Measurements from ENCODE around the gene HLA-G. TPM values are rescaled to one million over a fixed set of nuclear protein-coding genes. Genes with fewer than 3 reads are reported as not detected.
"Not testable (repeated sequence)": the region's sequence is repeated elsewhere in the genome, so short reads cannot be mapped to it uniquely, and the experiment has no call there.

Gene HLA-G
- polyA plus RNA-seq (2011; rRNA removed) (not detected in 2 replicates), polyA minus RNA-seq (2011; rRNA and poly(A)+ RNA removed) (not detected in 2 replicates)

DNA sequence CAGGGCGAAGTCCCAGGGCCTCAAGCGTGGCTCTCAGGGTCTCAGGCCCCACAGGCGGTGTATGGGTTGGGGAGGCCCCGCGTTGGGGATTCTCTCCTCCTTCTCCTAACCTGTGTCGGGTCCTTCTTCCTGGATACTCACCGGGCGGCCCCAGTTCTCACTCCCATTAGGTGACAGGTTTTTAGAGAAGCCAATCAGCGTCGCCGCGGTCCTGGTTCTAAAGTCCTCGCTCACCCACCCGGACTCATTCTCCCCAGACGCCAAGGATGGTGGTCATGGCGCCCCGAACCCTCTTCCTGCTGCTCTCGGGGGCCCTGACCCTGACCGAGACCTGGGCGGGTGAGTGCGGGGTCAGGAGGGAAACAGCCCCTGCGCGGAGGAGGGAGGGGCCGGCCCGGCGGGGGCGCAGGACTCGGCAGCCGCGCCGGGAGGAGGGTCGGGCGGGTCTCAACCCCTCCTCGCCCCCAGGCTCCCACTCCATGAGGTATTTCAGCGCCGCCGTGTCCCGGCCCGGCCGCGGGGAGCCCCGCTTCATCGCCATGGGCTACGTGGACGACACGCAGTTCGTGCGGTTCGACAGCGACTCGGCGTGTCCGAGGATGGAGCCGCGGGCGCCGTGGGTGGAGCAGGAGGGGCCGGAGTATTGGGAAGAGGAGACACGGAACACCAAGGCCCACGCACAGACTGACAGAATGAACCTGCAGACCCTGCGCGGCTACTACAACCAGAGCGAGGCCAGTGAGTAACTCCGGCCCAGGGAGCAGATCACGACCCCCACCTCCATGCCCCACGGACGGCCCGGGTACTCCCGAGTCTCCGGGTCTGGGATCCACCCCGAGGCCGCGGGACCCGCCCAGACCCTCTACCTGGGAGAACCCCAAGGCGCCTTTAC lies at the start of gene HLA-G:
HLA-G (plus strand) TSS at position 247 of the 892 bp plus-strand sequence; CDS start at position 267, 20 bp downstream.
- Histone ChIP-seq H3K27me3 (ENCODE audit: control insufficient read depth, insufficient read depth, low read length) (peaks cover 25% of the 10 kb centered on the region), H3K27ac (ENCODE audit: low read depth, low read length) (no peak within 1 kb of the TSS), H3K9me3 (ENCODE audit: control insufficient read depth, insufficient read depth, low read length) (peaks cover 6% of the 10 kb centered on the region; the same call in 1 of the 2 replicates), H3K4me3 (ENCODE audit: low read depth, low read length) (no peak within 1 kb of the TSS)
- ChIA-PET CTCF (no interaction called here), POLR2A (no interaction called here)
- DNase-seq (ENCODE audit: low read depth, low spot score) = no peak
- TF ChIP-seq CTCF (IDR thresholded peaks at IDR 0.05; ENCODE audit: low read depth, low read length) = no peak

DNA sequence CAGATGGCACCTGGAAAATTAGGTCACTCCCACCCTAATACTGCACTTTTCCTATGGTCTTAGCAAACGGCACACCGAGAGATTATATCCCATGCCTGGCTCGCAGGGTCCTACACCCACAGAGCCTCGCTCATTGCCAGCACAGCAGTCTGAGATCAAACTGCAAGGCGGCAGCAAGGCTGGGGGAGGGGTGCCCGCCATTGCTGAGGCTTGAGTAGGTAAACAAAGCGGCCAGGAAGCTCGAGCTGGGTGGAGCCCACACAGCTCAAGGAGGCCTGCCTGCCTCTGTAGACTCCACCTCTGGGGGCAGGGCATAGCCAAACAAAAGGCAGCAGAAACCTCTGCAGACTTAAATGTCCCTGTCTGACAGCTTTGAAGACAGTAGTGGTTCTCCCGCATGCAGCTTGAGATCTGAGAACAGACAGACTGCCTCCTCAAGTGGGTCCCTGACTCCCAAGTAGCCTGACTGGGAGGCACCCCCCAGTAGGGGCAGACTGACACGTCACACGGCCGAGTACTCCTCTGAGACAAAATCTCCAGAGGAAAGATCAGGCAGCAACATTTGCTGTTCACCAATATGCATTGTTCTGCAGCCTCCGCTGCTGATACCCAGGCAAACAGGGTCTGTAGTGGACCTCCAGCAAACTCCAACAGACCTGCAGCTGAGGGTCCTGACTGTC lies 47.5 kb upstream of the HLA-G start:
- H3K4me3 ChIP-seq (ENCODE audit: low read depth, low read length); DNase-seq (ENCODE audit: low read depth, low spot score); H3K9me3 ChIP-seq (ENCODE audit: control insufficient read depth, insufficient read depth, low read length); POLR2A ChIA-PET; H3K27ac ChIP-seq (ENCODE audit: low read depth, low read length); CTCF ChIA-PET; H3K27me3 ChIP-seq (ENCODE audit: control insufficient read depth, insufficient read depth, low read length): not testable (repeated sequence)

DNA sequence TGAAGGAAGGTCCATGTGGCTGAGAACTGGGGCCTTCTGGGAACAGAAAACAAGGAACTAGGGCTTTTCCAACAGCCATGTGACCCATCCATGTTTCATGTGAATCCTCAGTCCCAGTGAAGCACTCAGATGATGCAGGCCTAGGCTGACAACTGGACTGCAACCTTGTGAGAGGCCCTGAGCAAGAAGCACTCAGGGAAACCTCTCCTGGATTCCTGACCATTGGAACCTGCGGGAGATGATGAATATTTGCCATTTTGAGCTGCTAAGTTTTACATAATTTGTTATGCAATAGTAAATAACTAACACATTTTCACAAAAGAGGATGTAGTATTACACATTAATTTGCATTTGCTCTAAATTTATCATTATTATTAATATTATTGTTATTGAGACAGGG lies 38.4 kb upstream of the HLA-G start:
- no peak for TF ChIP-seq CTCF (IDR thresholded peaks at IDR 0.05; ENCODE audit: low read depth, low read length)
- ChIA-PET POLR2A (no interaction called here), CTCF (no interaction called here)
- DNase-seq (ENCODE audit: low read depth, low spot score) = no peak
- H3K27me3 ChIP-seq (ENCODE audit: control insufficient read depth, insufficient read depth, low read length) = peaks cover 16% of the 10 kb centered on the region
- no peaks in the 10 kb centered on the region; the same call in 1 of the 2 replicates for H3K9me3 ChIP-seq (ENCODE audit: control insufficient read depth, insufficient read depth, low read length)
- H3K4me3 ChIP-seq (ENCODE audit: low read depth, low read length) = no peak overlapping the region
- no peak overlapping the region for H3K27ac ChIP-seq (ENCODE audit: low read depth, low read length)

- Histone ChIP-seq H3K27ac (ENCODE audit: low read depth, low read length) (no peak overlapping the region), H3K4me3 (ENCODE audit: low read depth, low read length) (no peak overlapping the region), H3K9me3 (ENCODE audit: control insufficient read depth, insufficient read depth, low read length) (no peaks in the 10 kb centered on the region; the same call in 1 of the 2 replicates), H3K27me3 (ENCODE audit: control insufficient read depth, insufficient read depth, low read length) (peaks cover 16% of the 10 kb centered on the region)
- no peak for TF ChIP-seq CTCF (IDR thresholded peaks at IDR 0.05; ENCODE audit: low read depth, low read length)
- no peak for DNase-seq (ENCODE audit: low read depth, low spot score)
- POLR2A ChIA-PET = no interaction called here
- CTCF ChIA-PET = no interaction called here
Observed at GRCh38 chr6:29790626-29791025, 37.0 kb upstream of the HLA-G start.

GRCh38 chr6:29791162-29791561 lies 36.5 kb upstream of the HLA-G start:
- Histone ChIP-seq H3K27me3 (ENCODE audit: control insufficient read depth, insufficient read depth, low read length) (peaks cover 16% of the 10 kb centered on the region), H3K27ac (ENCODE audit: low read depth, low read length) (no peak overlapping the region), H3K9me3 (ENCODE audit: control insufficient read depth, insufficient read depth, low read length) (no peaks in the 10 kb centered on the region; the same call in 1 of the 2 replicates), H3K4me3 (ENCODE audit: low read depth, low read length) (no peak overlapping the region)
- ChIA-PET CTCF (no interaction called here), POLR2A (no interaction called here)
- no peak for TF ChIP-seq CTCF (IDR thresholded peaks at IDR 0.05; ENCODE audit: low read depth, low read length)
- DNase-seq (ENCODE audit: low read depth, low spot score) = no peak
